Kidney glomerular epithelial cell (primary cell): ENCODE data around the gene MRTFB.

Experiments used
- DNase-seq: peaks from one replicate; lab custom pipeline; 2025; lab: John Stamatoyannopoulos, UW

The MRTFB gene

DNA sequence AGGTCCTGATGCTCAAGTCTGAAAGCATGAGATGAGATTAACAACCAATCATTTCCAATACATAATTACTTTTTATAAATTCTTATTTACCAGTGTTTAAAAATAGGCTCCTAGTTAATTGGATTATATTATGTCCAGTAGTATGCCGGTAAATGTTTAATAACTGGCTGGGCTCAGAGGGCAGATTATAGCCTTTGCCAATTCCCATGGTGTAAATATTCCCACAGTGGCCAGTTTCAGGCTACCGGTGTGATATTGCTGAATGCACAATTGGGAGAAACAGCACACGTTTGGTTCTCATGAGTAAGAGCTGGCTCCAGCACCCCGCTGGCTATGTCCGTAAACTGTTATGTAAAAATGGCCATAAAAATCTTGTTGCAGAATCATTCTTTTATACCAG, 167.6 kb downstream of the MRTFB start:
- DNase-seq: no peak

DNA sequence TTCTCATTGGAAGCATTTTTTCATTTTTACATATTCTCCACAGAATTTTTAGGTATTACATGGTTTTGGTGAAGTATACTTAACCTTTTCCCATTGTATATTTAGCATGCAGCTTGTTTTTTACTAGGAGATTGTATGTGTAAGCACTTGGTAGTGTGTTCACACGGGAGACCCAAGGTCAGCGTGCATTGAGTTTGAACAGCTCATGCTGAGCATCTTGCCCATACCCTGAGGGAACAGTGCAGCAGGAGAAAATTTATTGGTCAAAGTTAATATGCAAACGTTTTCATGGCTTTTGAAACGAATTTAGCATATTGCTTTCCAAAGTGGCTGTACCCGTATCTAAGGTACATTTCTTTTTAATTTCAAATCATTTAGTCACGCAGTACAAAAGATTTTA, 168.7 kb downstream of the MRTFB start:
- DNase-seq: no peak

DNA sequence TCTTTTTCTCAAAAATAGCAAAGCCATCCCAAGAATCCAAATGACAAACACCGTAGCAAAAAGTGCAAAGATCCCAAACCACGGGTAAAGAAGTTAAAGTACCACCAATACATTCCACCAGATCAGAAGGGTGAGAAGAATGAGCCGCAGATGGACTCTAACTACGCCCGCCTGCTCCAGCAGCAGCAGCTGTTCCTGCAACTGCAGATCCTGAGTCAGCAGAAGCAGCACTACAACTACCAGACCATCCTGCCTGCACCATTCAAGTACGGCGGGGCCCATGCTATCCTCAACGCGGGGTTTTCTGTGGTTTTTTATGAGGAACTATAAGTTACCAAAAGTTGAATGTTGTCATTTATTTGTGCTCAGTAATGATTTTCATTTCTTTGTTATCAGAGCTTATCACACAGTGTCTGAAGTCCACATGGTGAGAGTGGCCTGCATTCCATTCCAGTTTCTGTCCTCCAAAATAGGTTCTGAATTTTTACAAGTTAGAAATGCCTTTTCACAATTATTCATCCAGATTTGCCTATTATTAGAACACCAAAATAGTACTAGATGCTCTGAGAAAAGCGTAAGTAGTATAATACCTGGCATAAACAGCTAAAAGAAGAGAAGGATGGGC, 169.2 kb downstream of the MRTFB start:
- no peak for DNase-seq

DNA sequence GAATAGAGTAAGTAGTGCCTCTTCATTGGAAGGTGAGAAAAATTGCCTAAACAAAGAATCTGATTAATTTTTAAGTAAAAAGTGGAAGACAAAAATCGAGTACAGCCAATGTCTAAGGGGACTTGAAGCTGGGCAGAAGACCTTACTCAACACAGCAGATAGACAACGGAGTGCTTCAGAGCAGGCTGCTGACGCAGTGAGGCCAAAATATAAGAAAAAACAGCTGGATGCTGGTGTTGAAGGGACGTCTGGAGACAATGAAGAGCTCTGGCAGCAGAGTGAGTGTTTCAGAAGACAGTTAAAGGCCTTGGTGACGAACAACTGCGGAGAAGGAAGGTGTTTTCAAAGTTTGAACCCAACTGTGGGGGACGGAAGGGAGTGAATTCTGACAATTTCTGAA, 169.8 kb downstream of the MRTFB start:
- DNase-seq: no peak

GRCh38 chr16:14241631-14242030, 170.5 kb downstream of the MRTFB start:
- no peak for DNase-seq

GRCh38 chr16:14242769-14243168, 171.7 kb downstream of the MRTFB start:
- DNase-seq: no peak

DNA sequence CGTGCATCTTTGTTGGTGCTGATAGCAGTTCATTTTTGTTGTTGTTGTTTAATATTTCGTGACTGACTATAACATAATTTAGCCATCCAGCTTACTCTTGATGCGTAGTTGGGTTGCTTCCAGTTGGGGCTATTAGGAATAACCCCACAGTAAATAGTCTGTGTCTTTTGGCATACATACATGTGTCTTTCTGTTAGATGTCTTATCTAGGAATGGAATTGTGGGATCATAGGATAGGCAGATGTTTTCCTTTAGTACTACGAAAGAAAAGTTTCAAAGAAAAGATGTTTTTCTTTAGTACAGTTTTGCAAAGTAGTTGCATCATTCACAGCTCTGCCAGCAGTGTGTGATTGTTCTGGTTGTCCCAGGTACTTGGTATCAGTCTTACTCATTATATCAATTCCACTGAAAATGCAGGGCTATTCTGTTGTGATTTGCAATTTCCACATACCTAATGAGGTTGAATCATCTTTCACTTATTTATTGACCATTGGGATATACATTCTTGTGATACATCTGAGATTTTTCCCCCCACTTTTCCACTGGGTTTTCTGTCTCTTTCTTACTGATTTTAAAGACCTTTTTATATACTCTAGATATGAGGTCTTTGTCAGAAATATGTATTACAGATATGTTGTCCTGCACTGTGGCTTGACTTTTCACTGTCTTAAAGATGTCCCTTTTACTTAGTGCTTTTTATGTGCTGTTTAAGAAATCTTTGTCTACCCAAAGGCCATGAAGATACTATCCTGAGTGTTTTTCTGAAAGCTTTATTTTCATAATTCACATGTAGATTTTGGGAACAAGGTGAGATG, 173.3 kb downstream of the MRTFB start:
- DNase-seq: no peak

DNA sequence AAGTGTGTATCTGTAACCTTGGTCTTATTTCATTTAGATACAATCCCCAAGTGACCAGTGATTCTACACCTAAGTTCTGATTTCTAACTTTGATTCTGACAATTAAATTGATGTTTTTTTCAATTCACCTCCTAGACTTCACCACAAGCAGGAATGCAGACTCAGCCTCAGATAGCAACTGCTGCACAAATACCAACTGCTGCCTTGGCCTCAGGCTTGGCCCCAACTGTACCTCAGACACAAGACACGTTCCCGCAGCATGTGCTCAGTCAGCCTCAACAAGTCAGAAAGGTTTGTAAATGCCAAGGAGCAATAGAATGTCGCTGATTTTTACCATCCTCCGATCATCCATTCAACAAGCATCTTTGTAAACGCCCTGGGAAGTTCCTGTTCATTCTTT, 177.7 kb downstream of the MRTFB start:
- no peak for DNase-seq

DNA sequence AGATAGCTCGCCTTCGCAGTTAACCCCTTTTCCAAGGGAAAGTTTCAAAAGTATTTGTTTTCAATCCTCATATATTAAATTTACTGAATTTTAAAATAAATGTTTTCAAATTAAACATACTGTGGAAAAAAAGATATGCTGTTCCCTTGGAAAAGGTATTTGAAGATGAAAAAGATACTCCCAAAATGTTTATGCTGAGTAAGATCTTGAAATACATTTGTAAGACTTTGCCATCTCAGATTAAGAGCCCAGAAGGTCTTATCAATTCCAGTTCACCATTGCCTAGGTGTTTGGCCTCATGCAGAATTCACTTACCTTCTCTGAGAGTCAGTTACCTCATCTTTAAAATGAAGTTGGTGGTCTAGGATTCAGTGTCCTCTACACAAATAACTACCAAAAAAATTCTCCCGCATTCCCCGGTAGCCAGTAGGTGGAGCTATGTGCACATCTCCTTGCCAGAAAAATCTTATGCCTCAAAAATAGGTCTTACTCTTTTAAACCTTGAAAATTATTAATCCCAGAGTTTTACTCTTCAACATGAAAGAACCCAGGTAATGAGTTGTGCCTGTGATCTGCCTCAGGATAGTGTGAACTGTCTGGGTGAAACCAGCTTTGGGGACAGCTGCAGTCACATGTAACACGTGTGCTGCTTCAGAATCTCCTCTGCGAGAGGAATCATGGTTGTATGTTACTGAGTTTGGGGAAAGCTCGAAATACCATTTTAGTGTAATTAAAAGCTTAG, 178.3 kb downstream of the MRTFB start:
- peak; percentile 67 for DNase-seq

- no peak for DNase-seq
These were observed 180.3 kb downstream of the MRTFB start for GRCh38 chr16:14251419-14251818.

- no peak for DNase-seq
These were observed 181.7 kb downstream of the MRTFB start for GRCh38 chr16:14252860-14253259.

DNA sequence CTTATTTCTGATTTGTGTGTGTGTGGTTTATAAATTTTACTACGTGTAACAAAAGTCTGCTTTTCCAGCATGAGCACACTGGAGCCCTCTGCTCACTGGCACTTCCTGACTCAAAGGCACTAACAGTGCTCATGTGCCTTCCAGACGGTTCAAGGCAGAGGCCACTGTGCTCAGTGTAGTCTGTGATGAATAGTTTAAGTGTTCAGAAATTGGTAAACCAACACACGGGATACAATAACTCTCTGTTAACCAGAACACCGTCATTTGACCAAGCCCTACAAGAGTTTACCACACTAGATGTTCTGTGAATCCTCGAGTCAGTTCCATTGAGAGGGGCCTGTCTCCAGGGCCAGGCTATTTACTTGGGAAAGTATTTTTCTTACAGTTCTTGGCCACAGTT, 191.9 kb downstream of the MRTFB start:
- no peak for DNase-seq

DNA sequence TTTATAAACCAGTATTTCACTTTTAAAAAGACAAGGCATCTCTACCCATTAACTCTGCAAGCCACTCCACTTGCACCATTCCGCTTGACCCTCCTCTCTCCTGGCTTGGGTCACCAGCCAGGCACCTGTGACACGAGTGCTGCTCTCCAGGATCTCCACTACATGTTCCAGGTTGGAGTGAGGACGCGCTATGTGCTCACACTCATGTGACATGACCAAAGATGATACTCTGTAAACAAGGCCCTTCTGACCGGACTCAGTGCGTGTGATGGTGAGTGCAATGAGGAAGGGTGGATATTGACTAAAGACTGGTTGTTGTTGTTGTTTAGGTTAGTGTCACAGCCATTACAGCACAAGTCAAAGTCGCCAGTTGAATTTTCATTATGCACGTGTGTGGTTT, 192.7 kb downstream of the MRTFB start:
- DNase-seq: no peak

- no peak for DNase-seq
These were observed 193.3 kb downstream of the MRTFB start for GRCh38 chr16:14264327-14264943.

GRCh38 chr16:14268073-14268472, 197.0 kb downstream of the MRTFB start:
- DNase-seq: no peak

GRCh38 chr16:14275934-14276333, 204.8 kb downstream of the MRTFB start:
- no peak for DNase-seq

GRCh38 chr16:14278749-14279148, 207.6 kb downstream of the MRTFB start:
- DNase-seq: no peak

DNA sequence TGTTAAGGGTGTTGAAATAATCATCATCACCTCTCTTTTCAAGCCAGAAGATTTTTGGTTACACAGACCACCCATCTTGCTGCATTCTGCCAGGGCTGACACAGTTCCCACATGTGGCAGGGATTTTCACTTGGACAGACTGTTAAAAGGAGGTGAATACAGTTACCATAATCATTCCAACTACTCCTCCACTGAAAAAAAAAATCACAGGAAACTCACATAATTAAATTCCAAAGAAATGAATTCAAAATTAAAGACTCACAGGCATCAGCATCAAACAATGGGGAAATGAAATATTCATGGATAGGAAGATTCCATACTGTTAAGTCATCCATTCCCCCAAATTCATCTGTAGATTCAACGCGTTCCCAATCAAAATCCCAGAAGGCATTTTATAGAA, 209.4 kb downstream of the MRTFB start:
- DNase-seq: no peak

- DNase-seq: no peak
These were observed 212.7 kb downstream of the MRTFB start for GRCh38 chr16:14283786-14284185.

DNA sequence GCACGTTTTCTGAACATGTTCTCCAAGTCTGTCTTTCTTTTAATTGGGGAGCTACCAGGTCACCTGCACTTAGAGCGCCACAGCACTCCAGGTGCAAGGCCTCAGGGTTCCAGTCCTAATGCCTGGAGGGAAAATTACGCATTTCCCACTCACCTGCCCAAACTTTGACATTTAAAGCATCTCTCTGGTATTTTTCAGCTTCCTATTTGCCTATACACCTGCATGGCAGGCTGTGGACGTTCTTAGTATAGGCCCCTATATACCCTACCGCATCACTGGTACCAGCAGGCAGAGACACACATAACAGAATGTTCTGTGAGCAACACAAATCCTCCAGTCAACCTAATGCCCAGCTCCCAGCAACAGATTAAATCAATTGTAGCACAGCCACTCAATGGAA, 213.3 kb downstream of the MRTFB start:
- DNase-seq: no peak

- DNase-seq: no peak
These were observed 213.9 kb downstream of the MRTFB start for GRCh38 chr16:14284930-14285512.
